Sigmoid colon (tissue), 7 donors: ENCODE measurements around the gene JAG2. TPM values are rescaled to one million over a fixed set of nuclear protein-coding genes. Genes with fewer than 3 reads are reported as not detected.

Source experiments
- DNase-seq: peaks from one replicate; pipeline ENCODE4 v3.0.0-alpha.2; 2019
- H3K27ac ChIP-seq, 4 donors: fragments of 200-600 bp; sonication (generic); one replicate each; pipeline ENCODE4 v1.5.1; 2016 to 2019; ENCODE audit warnings: mild to moderate bottlenecking in 1 of 4
- H3K27me3 ChIP-seq, 3 donors: fragments of 200-600 bp; sonication (generic); one replicate each; pipeline ENCODE4 v1.5.1; 2019; ENCODE audit warnings: mild to moderate bottlenecking in 1 of 3
- H3K36me3 ChIP-seq, 4 donors: fragments of 200-600 bp; sonication (generic); one replicate each; pipeline ENCODE4 v1.5.1; 2016 to 2019
- H3K4me1 ChIP-seq, 4 donors: fragments of 200-600 bp; sonication (generic); one replicate each; pipeline ENCODE4 v1.5.1; 2017 to 2019
- H3K4me3 ChIP-seq, 4 donors: fragments of 200-600 bp; sonication (generic); one replicate each; pipeline ENCODE4 v1.5.1; 2017 to 2019; ENCODE audit warnings: mild to moderate bottlenecking in 2 of 4, moderate library complexity in 1 of 4
- H3K9me3 ChIP-seq, 4 donors: fragments of 200-600 bp in 3 of 4; sonication (generic) in 3 of 4; one replicate each; pipeline versions ENCODE4 v1.5.1 to v1.6.1; 2013 to 2019
- CTCF ChIP-seq, 4 experiments: fragments of 450-650 bp in 3 of 4; fragments of 200-600 bp in 1 of 4; IDR thresholded peaks; one replicate each; pipeline ENCODE4 v1.5.1; 2016 to 2019; ENCODE audit warnings: antibody characterized with exemption in 4 of 4, mild to moderate bottlenecking in 3 of 4, moderate library complexity in 2 of 4
- EP300 ChIP-seq, 4 donors: sonication (generic); formaldehyde crosslinking; IDR thresholded peaks; one replicate each; pipeline ENCODE4 v1.6.1; 2017; ENCODE audit warnings: antibody characterized with exemption in 4 of 4
- POLR2A ChIP-seq, 2 donors: fragments of 450-650 bp; IDR thresholded peaks; one replicate each; pipeline ENCODE4 v1.6.1; 2016; ENCODE audit warnings: antibody characterized with exemption in 2 of 2, mild to moderate bottlenecking in 2 of 2, moderate library complexity in 2 of 2
- POLR2AphosphoS5 ChIP-seq, 4 donors: sonication (generic); formaldehyde crosslinking; IDR thresholded peaks; one replicate each; pipeline ENCODE4 v1.6.1; 2017; ENCODE audit warnings: antibody characterized with exemption in 4 of 4
- WGBS, 2 donors: extraction: QIAGEN DNeasy Blood & Tissue Kit; methylation state at CpG; one replicate each; pipeline ENCODE4 v1.1.7; 2013; 5-methylcytosine and 5-hydroxymethylcytosine counted together
- intact Hi-C: fragments of 100-400 bp; cut with DNase I; formaldehyde crosslinking; loops from one replicate; pipeline ENCODE4 v1.15.1; 2023
- polyA plus RNA-seq, 3 donors: library from polyadenylated mRNA; stranded (reverse); fragments of 200-250 nt; gene quantifications; one replicate each; pipeline ENCODE4 v1.2.3, GENCODE V29; 2013
- total RNA-seq, 4 donors: library from RNA; depleted of rRNA; stranded (reverse); fragments of >200 nt; gene quantifications; one replicate each; pipeline ENCODE4 v1.1.0, GENCODE V29; 2016
- donor health status: healthy with polysubstance abuse.
- donor health status: Bipolar disorder and iron deficiency.
- donor health status: healthy.

JAG2 gene
- total and polyA plus RNA-seq, 7 donors = 0.60 to 12.3 (median 3.2) TPM

- Histone ChIP-seq H3K27ac (no peak overlapping the region), H3K4me1 (no peaks in the 10 kb centered on the region), H3K4me3 (no peak overlapping the region), H3K36me3 (no peaks in the 10 kb centered on the region), H3K27me3 (no peaks in the 10 kb centered on the region), H3K9me3 (peaks cover 0 to under 1% (median 0%) of the 10 kb centered on the region in 4 donors)
- WGBS, 2 donors = 91% methylated on average over 28 of the region's 28 CpGs
- TF ChIP-seq CTCF (IDR thresholded peaks at IDR 0.05) = no peak
- TF ChIP-seq EP300 (IDR thresholded peaks at IDR 0.05) = no peak
- no peak for TF ChIP-seq POLR2AphosphoS5 (IDR thresholded peaks at IDR 0.05)
- TF ChIP-seq POLR2A (IDR thresholded peaks at IDR 0.05) = no peak
- intact Hi-C loops = no loop called here
- DNase-seq = peak; percentile 58
These were observed 23.0 kb downstream of the JAG2 start for GRCh38 chr14:105145381-105146180.

GRCh38 chr14:105144666-105145380 lies 23.8 kb downstream of the JAG2 start:
- TF ChIP-seq POLR2A (IDR thresholded peaks at IDR 0.05) = no peak
- TF ChIP-seq POLR2AphosphoS5 (IDR thresholded peaks at IDR 0.05) = no peak
- no peak for TF ChIP-seq EP300 (IDR thresholded peaks at IDR 0.05)
- no peak for TF ChIP-seq CTCF (IDR thresholded peaks at IDR 0.05)
- H3K4me3 ChIP-seq = no peak overlapping the region
- H3K9me3 ChIP-seq = peaks cover 0 to 8% (median 4%) of the 10 kb centered on the region in 4 donors
- no peaks in the 10 kb centered on the region for H3K4me1 ChIP-seq
- intact Hi-C loops = no loop called here
- no peaks in the 10 kb centered on the region for H3K36me3 ChIP-seq
- peak; percentile 61 for DNase-seq
- H3K27me3 ChIP-seq = no peaks in the 10 kb centered on the region
- no peak overlapping the region for H3K27ac ChIP-seq
- 89 to 92% methylated on average over 32 of the region's 32 CpGs for WGBS, 2 donors

GRCh38 chr14:105144026-105144665 lies 24.4 kb downstream of the JAG2 start:
- 89 to 95% methylated on average over 16 of the region's 16 CpGs for WGBS, 2 donors
- no peaks in the 10 kb centered on the region for H3K27me3 ChIP-seq
- no peak overlapping the region for H3K27ac ChIP-seq
- H3K36me3 ChIP-seq = no peaks in the 10 kb centered on the region
- no peak overlapping the region for H3K4me3 ChIP-seq
- H3K4me1 ChIP-seq = no peaks in the 10 kb centered on the region
- peaks cover 4 to 13% (median 9%) of the 10 kb centered on the region in 4 donors for H3K9me3 ChIP-seq
- intact Hi-C loops = no loop called here
- TF ChIP-seq CTCF (IDR thresholded peaks at IDR 0.05) = no peak
- no peak for TF ChIP-seq EP300 (IDR thresholded peaks at IDR 0.05)
- no peak for TF ChIP-seq POLR2AphosphoS5 (IDR thresholded peaks at IDR 0.05)
- TF ChIP-seq POLR2A (IDR thresholded peaks at IDR 0.05) = no peak
- DNase-seq = peak; percentile 41

GRCh38 chr14:105143451-105144025 lies 25.0 kb downstream of the JAG2 start:
- Histone ChIP-seq H3K27me3 (no peaks in the 10 kb centered on the region), H3K36me3 (no peaks in the 10 kb centered on the region), H3K9me3 (peaks cover 4 to 13% (median 9%) of the 10 kb centered on the region in 4 donors), H3K4me3 (no peak overlapping the region), H3K27ac (no peak overlapping the region), H3K4me1 (no peaks in the 10 kb centered on the region)
- 95 to 96% methylated on average over 27 of the region's 27 CpGs for WGBS, 2 donors
- intact Hi-C loops = no loop called here
- peak; percentile 60 for DNase-seq
- TF ChIP-seq EP300 (IDR thresholded peaks at IDR 0.05) (no peak), POLR2AphosphoS5 (IDR thresholded peaks at IDR 0.05) (no peak), CTCF (IDR thresholded peaks at IDR 0.05) (no peak), POLR2A (IDR thresholded peaks at IDR 0.05) (no peak)
